GM23338 (cell line): ENCODE measurements around the gene LGALS7.

ENCODE experiments used
- CREB1 ChIP-seq: fragments of 250-450 bp; sonication (Bioruptor Pico); IDR thresholded peaks from 2 replicates; pipeline ENCODE4 v1.5.0; 2020; ENCODE audit warnings: low read depth, mild to moderate bottlenecking, moderate library complexity
- EZH2 ChIP-seq: fragments of 200-600 bp; sonication (generic); IDR thresholded peaks from one replicate; pipeline ENCODE4 v1.8.0; 2017; ENCODE audit warnings: antibody characterized with exemption, mild to moderate bottlenecking, low read depth; ENCODE audit not compliant: unreplicated experiment
- EZH2phosphoT487 ChIP-seq: fragments of 200-600 bp; sonication (generic); IDR thresholded peaks from one replicate; pipeline ENCODE4 v1.8.1; 2018; ENCODE audit warnings: antibody characterized with exemption; ENCODE audit not compliant: unreplicated experiment
- JUNB ChIP-seq: IDR thresholded peaks from one replicate; pipeline ENCODE4 v1.6.1; 2016; ENCODE audit warnings: antibody characterized with exemption; ENCODE audit not compliant: unreplicated experiment
- NANOG ChIP-seq: IDR thresholded peaks from 2 replicates; pipeline ENCODE4 v1.6.1; 2016; ENCODE audit warnings: antibody characterized with exemption, borderline replicate concordance
- POLR2AphosphoS5 ChIP-seq: IDR thresholded peaks from 2 replicates; pipeline ENCODE4 v1.6.1; 2016; ENCODE audit warnings: antibody characterized with exemption, low read depth
- STAT1 ChIP-seq: IDR thresholded peaks from one replicate; pipeline ENCODE4 v1.6.1; 2016; ENCODE audit warnings: antibody characterized with exemption; ENCODE audit not compliant: unreplicated experiment
- ZNF114 ChIP-seq: fragments of 250-450 bp; sonication (Bioruptor Pico); IDR thresholded peaks from 2 replicates; pipeline ENCODE4 v1.5.0; 2020; ENCODE audit warnings: mild to moderate bottlenecking, moderate library complexity
- ZNF331 ChIP-seq: fragments of 250-450 bp; sonication (Bioruptor Pico); IDR thresholded peaks from 2 replicates; pipeline ENCODE4 v1.5.0; 2020; ENCODE audit warnings: low read depth, mild to moderate bottlenecking, moderate library complexity
- TF ChIP-seq, protein P1 (sequence below), 2 experiments: fragments of 200-600 bp in 1 of 2; sonication (generic) in 1 of 2; conservative IDR thresholded peaks; 2 replicates each; pipeline versions ENCODE4 v1.5.1 to v1.6.1; 2016 to 2017; ENCODE audit warnings: antibody characterized with exemption in 2 of 2, low read depth in 2 of 2, mild to moderate bottlenecking in 2 of 2, moderate library complexity in 1 of 2
- TF ChIP-seq, protein P2 (sequence below): IDR thresholded peaks from one replicate; pipeline ENCODE4 v1.6.1; 2018; ENCODE audit warnings: antibody characterized with exemption; ENCODE audit not compliant: unreplicated experiment
- TF ChIP-seq, protein P3 (sequence below): IDR thresholded peaks from 2 replicates; pipeline ENCODE4 v1.6.1; 2016; ENCODE audit warnings: antibody characterized with exemption
- TF ChIP-seq, protein P4 (sequence below): fragments of 250-450 bp; sonication (Bioruptor Pico); IDR thresholded peaks from 2 replicates; pipeline ENCODE4 v1.5.0; 2020; ENCODE audit warnings: mild to moderate bottlenecking, moderate library complexity

DNA sequence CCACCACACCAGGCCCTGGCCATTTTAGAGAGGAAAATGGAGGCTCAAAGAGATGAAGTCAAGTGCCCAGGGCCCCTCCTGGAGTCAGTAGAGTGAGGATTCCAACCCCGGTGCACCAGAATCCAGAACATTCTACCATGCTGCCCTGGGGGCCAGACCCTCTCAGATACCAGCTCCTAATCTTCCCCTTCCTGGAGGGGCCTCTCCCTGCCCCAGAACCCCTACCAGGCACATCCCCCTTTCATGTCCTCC, 40.1 kb downstream of the LGALS7 start:
- TF ChIP-seq EZH2: no peak
- TF ChIP-seq, protein P1, sequence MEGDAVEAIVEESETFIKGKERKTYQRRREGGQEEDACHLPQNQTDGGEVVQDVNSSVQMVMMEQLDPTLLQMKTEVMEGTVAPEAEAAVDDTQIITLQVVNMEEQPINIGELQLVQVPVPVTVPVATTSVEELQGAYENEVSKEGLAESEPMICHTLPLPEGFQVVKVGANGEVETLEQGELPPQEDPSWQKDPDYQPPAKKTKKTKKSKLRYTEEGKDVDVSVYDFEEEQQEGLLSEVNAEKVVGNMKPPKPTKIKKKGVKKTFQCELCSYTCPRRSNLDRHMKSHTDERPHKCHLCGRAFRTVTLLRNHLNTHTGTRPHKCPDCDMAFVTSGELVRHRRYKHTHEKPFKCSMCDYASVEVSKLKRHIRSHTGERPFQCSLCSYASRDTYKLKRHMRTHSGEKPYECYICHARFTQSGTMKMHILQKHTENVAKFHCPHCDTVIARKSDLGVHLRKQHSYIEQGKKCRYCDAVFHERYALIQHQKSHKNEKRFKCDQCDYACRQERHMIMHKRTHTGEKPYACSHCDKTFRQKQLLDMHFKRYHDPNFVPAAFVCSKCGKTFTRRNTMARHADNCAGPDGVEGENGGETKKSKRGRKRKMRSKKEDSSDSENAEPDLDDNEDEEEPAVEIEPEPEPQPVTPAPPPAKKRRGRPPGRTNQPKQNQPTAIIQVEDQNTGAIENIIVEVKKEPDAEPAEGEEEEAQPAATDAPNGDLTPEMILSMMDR (conservative IDR thresholded peaks at IDR 0.05; ENCODE audit: low read depth in 2 of 2): no peak
- no peak for TF ChIP-seq CREB1 (CRISPR knock-in tag)
- TF ChIP-seq, protein P2, sequence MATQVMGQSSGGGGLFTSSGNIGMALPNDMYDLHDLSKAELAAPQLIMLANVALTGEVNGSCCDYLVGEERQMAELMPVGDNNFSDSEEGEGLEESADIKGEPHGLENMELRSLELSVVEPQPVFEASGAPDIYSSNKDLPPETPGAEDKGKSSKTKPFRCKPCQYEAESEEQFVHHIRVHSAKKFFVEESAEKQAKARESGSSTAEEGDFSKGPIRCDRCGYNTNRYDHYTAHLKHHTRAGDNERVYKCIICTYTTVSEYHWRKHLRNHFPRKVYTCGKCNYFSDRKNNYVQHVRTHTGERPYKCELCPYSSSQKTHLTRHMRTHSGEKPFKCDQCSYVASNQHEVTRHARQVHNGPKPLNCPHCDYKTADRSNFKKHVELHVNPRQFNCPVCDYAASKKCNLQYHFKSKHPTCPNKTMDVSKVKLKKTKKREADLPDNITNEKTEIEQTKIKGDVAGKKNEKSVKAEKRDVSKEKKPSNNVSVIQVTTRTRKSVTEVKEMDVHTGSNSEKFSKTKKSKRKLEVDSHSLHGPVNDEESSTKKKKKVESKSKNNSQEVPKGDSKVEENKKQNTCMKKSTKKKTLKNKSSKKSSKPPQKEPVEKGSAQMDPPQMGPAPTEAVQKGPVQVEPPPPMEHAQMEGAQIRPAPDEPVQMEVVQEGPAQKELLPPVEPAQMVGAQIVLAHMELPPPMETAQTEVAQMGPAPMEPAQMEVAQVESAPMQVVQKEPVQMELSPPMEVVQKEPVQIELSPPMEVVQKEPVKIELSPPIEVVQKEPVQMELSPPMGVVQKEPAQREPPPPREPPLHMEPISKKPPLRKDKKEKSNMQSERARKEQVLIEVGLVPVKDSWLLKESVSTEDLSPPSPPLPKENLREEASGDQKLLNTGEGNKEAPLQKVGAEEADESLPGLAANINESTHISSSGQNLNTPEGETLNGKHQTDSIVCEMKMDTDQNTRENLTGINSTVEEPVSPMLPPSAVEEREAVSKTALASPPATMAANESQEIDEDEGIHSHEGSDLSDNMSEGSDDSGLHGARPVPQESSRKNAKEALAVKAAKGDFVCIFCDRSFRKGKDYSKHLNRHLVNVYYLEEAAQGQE: no peak
- no peak for TF ChIP-seq JUNB
- TF ChIP-seq, protein P3, sequence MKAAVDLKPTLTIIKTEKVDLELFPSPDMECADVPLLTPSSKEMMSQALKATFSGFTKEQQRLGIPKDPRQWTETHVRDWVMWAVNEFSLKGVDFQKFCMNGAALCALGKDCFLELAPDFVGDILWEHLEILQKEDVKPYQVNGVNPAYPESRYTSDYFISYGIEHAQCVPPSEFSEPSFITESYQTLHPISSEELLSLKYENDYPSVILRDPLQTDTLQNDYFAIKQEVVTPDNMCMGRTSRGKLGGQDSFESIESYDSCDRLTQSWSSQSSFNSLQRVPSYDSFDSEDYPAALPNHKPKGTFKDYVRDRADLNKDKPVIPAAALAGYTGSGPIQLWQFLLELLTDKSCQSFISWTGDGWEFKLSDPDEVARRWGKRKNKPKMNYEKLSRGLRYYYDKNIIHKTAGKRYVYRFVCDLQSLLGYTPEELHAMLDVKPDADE: no peak
- no peak for TF ChIP-seq ZNF331 (CRISPR knock-in tag)
- TF ChIP-seq EZH2phosphoT487: no peak
- TF ChIP-seq POLR2AphosphoS5: no peak
- TF ChIP-seq NANOG: no peak
- TF ChIP-seq ZNF114 (CRISPR knock-in tag): no peak
- TF ChIP-seq, protein P4, sequence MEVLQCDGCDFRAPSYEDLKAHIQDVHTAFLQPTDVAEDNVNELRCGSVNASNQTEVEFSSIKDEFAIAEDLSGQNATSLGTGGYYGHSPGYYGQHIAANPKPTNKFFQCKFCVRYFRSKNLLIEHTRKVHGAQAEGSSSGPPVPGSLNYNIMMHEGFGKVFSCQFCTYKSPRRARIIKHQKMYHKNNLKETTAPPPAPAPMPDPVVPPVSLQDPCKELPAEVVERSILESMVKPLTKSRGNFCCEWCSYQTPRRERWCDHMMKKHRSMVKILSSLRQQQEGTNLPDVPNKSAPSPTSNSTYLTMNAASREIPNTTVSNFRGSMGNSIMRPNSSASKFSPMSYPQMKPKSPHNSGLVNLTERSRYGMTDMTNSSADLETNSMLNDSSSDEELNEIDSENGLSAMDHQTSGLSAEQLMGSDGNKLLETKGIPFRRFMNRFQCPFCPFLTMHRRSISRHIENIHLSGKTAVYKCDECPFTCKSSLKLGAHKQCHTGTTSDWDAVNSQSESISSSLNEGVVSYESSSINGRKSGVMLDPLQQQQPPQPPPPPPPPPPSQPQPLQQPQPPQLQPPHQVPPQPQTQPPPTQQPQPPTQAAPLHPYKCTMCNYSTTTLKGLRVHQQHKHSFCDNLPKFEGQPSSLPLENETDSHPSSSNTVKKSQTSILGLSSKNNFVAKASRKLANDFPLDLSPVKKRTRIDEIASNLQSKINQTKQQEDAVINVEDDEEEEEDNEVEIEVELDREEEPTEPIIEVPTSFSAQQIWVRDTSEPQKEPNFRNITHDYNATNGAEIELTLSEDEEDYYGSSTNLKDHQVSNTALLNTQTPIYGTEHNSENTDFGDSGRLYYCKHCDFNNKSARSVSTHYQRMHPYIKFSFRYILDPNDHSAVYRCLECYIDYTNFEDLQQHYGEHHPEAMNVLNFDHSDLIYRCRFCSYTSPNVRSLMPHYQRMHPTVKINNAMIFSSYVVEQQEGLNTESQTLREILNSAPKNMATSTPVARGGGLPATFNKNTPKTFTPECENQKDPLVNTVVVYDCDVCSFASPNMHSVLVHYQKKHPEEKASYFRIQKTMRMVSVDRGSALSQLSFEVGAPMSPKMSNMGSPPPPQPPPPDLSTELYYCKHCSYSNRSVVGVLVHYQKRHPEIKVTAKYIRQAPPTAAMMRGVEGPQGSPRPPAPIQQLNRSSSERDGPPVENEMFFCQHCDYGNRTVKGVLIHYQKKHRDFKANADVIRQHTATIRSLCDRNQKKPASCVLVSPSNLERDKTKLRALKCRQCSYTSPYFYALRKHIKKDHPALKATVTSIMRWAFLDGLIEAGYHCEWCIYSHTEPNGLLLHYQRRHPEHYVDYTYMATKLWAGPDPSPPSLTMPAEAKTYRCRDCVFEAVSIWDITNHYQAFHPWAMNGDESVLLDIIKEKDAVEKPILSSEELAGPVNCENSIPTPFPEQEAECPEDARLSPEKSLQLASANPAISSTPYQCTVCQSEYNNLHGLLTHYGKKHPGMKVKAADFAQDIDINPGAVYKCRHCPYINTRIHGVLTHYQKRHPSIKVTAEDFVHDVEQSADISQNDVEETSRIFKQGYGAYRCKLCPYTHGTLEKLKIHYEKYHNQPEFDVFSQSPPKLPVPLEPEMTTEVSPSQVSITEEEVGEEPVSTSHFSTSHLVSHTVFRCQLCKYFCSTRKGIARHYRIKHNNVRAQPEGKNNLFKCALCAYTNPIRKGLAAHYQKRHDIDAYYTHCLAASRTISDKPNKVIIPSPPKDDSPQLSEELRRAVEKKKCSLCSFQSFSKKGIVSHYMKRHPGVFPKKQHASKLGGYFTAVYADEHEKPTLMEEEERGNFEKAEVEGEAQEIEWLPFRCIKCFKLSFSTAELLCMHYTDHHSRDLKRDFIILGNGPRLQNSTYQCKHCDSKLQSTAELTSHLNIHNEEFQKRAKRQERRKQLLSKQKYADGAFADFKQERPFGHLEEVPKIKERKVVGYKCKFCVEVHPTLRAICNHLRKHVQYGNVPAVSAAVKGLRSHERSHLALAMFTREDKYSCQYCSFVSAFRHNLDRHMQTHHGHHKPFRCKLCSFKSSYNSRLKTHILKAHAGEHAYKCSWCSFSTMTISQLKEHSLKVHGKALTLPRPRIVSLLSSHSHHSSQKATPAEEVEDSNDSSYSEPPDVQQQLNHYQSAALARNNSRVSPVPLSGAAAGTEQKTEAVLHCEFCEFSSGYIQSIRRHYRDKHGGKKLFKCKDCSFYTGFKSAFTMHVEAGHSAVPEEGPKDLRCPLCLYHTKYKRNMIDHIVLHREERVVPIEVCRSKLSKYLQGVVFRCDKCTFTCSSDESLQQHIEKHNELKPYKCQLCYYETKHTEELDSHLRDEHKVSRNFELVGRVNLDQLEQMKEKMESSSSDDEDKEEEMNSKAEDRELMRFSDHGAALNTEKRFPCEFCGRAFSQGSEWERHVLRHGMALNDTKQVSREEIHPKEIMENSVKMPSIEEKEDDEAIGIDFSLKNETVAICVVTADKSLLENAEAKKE (CRISPR knock-in tag): no peak
- no peak for TF ChIP-seq STAT1
